Measurements from ENCODE around the gene RNF38. TPM values are rescaled to one million over a fixed set of nuclear protein-coding genes. Genes with fewer than 3 reads are reported as not detected.
"Not testable (repeated sequence)": the region's sequence is repeated elsewhere in the genome, so short reads cannot be mapped to it uniquely, and the experiment has no call there.

Gene RNF38
- total RNA-seq, 6 experiments from 2014 or later, result 6.8 to 13.5 (median 11.9) TPM

DNA sequence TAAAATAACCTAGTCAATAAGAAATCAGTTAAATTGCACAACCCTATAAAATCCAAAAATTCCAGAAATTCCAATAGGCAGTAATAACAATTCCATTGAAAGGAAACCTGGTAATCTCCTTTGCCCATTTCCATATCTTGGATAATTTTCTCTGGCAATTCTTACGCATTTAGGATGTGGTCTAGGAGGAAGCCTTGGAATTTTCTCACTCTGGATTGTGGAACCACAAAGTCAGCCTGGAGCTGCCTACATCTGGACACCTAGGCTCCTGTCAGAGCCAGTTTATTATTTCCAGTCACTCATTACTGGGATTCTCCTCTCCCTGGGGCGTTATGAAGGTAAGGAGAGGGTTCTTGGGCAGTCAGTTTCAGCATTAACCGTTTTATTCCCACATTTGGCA, 101.5 kb downstream of the RNF38 start:
- H3K27me3 ChIP-seq, result no peaks in the 10 kb centered on the region
- H3K36me3 ChIP-seq, result no peaks in the 10 kb centered on the region
- DNase-seq, result no peak
- no peak for ATAC-seq
- H3K4me1 ChIP-seq, result no peaks in the 10 kb centered on the region
- H3K4me3 ChIP-seq, result no peak overlapping the region
- TF ChIP-seq, protein P1, sequence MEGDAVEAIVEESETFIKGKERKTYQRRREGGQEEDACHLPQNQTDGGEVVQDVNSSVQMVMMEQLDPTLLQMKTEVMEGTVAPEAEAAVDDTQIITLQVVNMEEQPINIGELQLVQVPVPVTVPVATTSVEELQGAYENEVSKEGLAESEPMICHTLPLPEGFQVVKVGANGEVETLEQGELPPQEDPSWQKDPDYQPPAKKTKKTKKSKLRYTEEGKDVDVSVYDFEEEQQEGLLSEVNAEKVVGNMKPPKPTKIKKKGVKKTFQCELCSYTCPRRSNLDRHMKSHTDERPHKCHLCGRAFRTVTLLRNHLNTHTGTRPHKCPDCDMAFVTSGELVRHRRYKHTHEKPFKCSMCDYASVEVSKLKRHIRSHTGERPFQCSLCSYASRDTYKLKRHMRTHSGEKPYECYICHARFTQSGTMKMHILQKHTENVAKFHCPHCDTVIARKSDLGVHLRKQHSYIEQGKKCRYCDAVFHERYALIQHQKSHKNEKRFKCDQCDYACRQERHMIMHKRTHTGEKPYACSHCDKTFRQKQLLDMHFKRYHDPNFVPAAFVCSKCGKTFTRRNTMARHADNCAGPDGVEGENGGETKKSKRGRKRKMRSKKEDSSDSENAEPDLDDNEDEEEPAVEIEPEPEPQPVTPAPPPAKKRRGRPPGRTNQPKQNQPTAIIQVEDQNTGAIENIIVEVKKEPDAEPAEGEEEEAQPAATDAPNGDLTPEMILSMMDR (IDR thresholded peaks at IDR 0.05), result no peak
- no peak for TF ChIP-seq POLR2A (IDR thresholded peaks at IDR 0.05)
- intact Hi-C loops (cut with DNase I), result no loop called here
- WGBS (ENCODE audit: insufficient coverage, low coverage, low lambda C conversion rate, missing lambda C conversion rate), result 72% methylated on average over 3 of the region's 3 CpGs
- no peaks in the 10 kb centered on the region for H3K9me3 ChIP-seq
- H3K27ac ChIP-seq, result no peak overlapping the region

DNA sequence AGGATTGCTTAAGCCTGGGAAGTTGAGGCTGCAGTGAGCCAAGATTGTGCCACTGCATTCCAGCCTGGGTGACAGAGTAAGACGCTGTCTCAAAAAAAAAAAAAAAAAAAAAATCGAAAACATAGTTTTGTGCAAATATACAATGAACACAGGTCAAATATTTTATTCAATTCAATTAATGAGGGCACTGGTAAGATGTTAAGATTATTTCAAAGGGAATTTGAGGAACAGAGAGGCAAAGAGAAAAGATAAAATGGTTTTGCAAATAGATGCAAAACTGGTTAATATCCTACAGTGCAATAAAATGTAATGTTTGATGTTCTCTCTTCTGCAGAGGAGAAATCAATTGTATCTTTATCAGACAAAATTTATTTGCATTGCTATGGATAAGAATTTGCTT, 102.3 kb downstream of the RNF38 start:
- Histone ChIP-seq H3K36me3 (no peaks in the 10 kb centered on the region), H3K9me3 (no peaks in the 10 kb centered on the region), H3K4me1 (no peaks in the 10 kb centered on the region), H3K27me3 (no peaks in the 10 kb centered on the region), H3K27ac (no peak overlapping the region), H3K4me3 (no peak overlapping the region)
- WGBS (ENCODE audit: insufficient coverage, low coverage, low lambda C conversion rate, missing lambda C conversion rate), result 64% methylated on average over 2 of the region's 2 CpGs
- no peak for DNase-seq
- TF ChIP-seq, protein P1 (IDR thresholded peaks at IDR 0.05), result no peak
- TF ChIP-seq POLR2A (IDR thresholded peaks at IDR 0.05), result no peak
- ATAC-seq, result no peak
- intact Hi-C loops (cut with DNase I), result no loop called here

DNA sequence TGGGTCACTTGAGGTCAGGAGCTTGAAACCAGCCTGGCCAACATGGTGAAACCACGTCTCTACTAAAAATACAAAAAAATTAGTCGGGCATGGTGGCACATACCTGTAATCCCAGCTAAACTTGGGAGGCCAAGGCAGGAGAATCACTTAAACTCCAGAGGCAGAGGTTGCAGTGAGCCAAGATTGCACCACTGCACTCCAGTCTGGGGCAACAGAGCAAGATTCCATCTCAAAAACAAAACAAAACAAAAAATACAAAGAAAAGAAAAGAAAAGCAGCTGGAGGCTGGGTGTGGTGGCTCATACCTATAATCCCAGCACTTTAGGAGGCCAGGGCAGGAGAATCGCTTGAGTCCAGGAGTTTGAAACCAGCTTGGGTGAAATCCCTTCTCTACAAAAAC, 105.1 kb downstream of the RNF38 start:
- intact Hi-C loops (cut with DNase I); H3K9me3 ChIP-seq; H3K27ac ChIP-seq; ATAC-seq; H3K36me3 ChIP-seq; H3K4me1 ChIP-seq; DNase-seq; H3K27me3 ChIP-seq; H3K4me3 ChIP-seq: not testable (repeated sequence)
- WGBS (ENCODE audit: insufficient coverage, low coverage, low lambda C conversion rate, missing lambda C conversion rate), result 83% methylated on average over 1 of the region's 3 CpGs

DNA sequence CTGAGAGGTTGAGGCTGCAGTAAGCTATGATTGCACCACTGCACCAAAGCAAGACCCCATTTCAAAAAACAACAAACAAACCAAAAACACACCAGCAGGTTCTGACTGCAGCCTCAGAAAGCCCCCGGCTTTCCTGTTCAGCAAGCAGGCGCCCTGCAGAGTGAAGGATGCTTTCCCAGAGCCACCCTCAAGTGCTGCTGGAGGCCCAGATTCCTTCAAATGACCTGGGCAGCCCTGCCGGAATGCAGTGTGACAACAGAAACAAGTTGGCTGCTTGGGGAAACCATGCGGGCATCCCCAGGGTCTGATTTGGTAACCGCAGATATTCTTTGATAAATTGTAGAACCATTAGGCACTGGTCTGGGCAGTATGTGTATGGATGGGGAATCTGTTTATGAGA, 106.2 kb downstream of the RNF38 start:
- H3K9me3 ChIP-seq, result no peaks in the 10 kb centered on the region
- intact Hi-C loops (cut with DNase I), result no loop called here
- H3K27me3 ChIP-seq, result no peaks in the 10 kb centered on the region
- H3K27ac ChIP-seq, result no peak overlapping the region
- ATAC-seq (no peak), DNase-seq (no peak)
- WGBS (ENCODE audit: insufficient coverage, low coverage, low lambda C conversion rate, missing lambda C conversion rate), result 92% methylated on average over 5 of the region's 5 CpGs
- H3K36me3 ChIP-seq, result no peaks in the 10 kb centered on the region
- H3K4me1 ChIP-seq, result no peaks in the 10 kb centered on the region
- no peak overlapping the region for H3K4me3 ChIP-seq
- no peak for TF ChIP-seq POLR2A (IDR thresholded peaks at IDR 0.05)
- TF ChIP-seq, protein P1 (IDR thresholded peaks at IDR 0.05), result no peak

DNA sequence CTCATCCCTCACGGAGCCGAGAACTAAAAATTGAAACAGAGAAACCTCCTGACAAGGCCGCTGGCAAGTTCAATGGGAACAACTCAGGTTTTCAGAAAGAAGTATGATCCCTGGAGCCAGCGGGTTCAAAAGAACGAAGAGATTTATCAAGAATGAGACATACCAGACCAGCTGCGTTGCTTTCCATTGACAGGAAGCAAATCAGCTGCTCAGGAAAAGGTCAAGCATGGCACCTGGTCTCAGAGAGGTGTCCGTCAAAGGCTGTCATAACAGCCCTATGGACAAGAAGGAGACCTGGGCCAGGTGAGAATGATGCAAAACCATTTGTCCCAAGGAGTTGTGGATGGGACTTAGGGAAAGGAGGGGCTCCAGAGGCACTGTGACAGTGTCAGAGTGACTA, 106.9 kb downstream of the RNF38 start:
- DNase-seq (no peak), ATAC-seq (no peak)
- intact Hi-C loops (cut with DNase I), result no loop called here
- H3K4me1 ChIP-seq, result no peaks in the 10 kb centered on the region
- no peak for TF ChIP-seq POLR2A (IDR thresholded peaks at IDR 0.05)
- TF ChIP-seq, protein P1 (IDR thresholded peaks at IDR 0.05), result no peak
- H3K36me3 ChIP-seq, result no peaks in the 10 kb centered on the region
- no peaks in the 10 kb centered on the region for H3K27me3 ChIP-seq
- no peaks in the 10 kb centered on the region for H3K9me3 ChIP-seq
- H3K4me3 ChIP-seq, result no peak overlapping the region
- 90% methylated on average over 5 of the region's 7 CpGs for WGBS (ENCODE audit: insufficient coverage, low coverage, low lambda C conversion rate, missing lambda C conversion rate)
- no peak overlapping the region for H3K27ac ChIP-seq
